ENCODE data around the gene PRKCQ. TPM values are rescaled to one million over a fixed set of nuclear protein-coding genes. Genes with fewer than 3 reads are reported as not detected.

PRKCQ gene
- total RNA-seq, 1 donor from 2014 or later: 3.5 TPM

GRCh38 chr10:6464862-6465430, 115.1 kb downstream of the PRKCQ start:
- H3K9me3 Mint-ChIP-seq: peaks cover 3% of the 10 kb centered on the region
- H4K20me1 ChIP-seq (ENCODE audit: low read depth): no peaks in the 10 kb centered on the region
- no peaks in the 10 kb centered on the region for H3F3A ChIP-seq (ENCODE audit: low read depth)
- no peaks in the 10 kb centered on the region for H3K27me3 ChIP-seq
- TF ChIP-seq EZH2phosphoT487 (IDR thresholded peaks at IDR 0.05) (no peak), CTCF (IDR thresholded peaks at IDR 0.05) (no peak), EZH2 (IDR thresholded peaks at IDR 0.05) (no peak)
- DNase-seq (ENCODE audit: low spot score): no peak
- no peak overlapping the region for H3K27ac Mint-ChIP-seq
- peaks cover 8% of the 10 kb centered on the region for H3K36me3 Mint-ChIP-seq
- no peak overlapping the region for H3K4me3 Mint-ChIP-seq
- H3K4me3 ChIP-seq: no peak overlapping the region
- H3K27ac ChIP-seq: no peak overlapping the region
- peaks cover 6% of the 10 kb centered on the region for H3K4me1 Mint-ChIP-seq
- H3K79me2 ChIP-seq (ENCODE audit: low read depth): no peaks in the 10 kb centered on the region
- no peak overlapping the region for H2AFZ ChIP-seq (replicated peaks)
- no peaks in the 10 kb centered on the region for H3K9me3 ChIP-seq (ENCODE audit: low read depth)
- no peak overlapping the region for H3K4me2 ChIP-seq
- no peaks in the 10 kb centered on the region for H3K36me3 ChIP-seq
- peaks cover 3% of the 10 kb centered on the region for H3K27me3 Mint-ChIP-seq (ENCODE audit: insufficient read depth, low read depth)
- H3K9ac ChIP-seq: no peak overlapping the region
- peaks cover 4% of the 10 kb centered on the region for H3K4me1 ChIP-seq

- Histone ChIP-seq H3K9me3 (ENCODE audit: low read depth) (no peaks in the 10 kb centered on the region), H3K4me1 (peaks cover 4% of the 10 kb centered on the region), H4K20me1 (ENCODE audit: low read depth) (no peaks in the 10 kb centered on the region), H3K27me3 (no peaks in the 10 kb centered on the region), H3K4me3 (no peak overlapping the region), H3K27ac (no peak overlapping the region), H3K36me3 (no peaks in the 10 kb centered on the region), H3K4me2 (no peak overlapping the region), H3K79me2 (ENCODE audit: low read depth) (no peaks in the 10 kb centered on the region), H2AFZ (replicated peaks) (no peak overlapping the region), H3K9ac (no peak overlapping the region), H3F3A (ENCODE audit: low read depth) (no peaks in the 10 kb centered on the region)
- H3K9me3 Mint-ChIP-seq: peaks cover 3% of the 10 kb centered on the region
- H3K4me1 Mint-ChIP-seq: peaks cover 6% of the 10 kb centered on the region
- H3K4me3 Mint-ChIP-seq: no peak overlapping the region
- peaks cover 3% of the 10 kb centered on the region for H3K27me3 Mint-ChIP-seq (ENCODE audit: insufficient read depth, low read depth)
- peaks cover 8% of the 10 kb centered on the region for H3K36me3 Mint-ChIP-seq
- H3K27ac Mint-ChIP-seq: no peak overlapping the region
- no peak for TF ChIP-seq EZH2 (IDR thresholded peaks at IDR 0.05)
- DNase-seq (ENCODE audit: low spot score): no peak
These were observed 116.7 kb downstream of the PRKCQ start for GRCh38 chr10:6463366-6463765.

- Mint-ChIP-seq H3K36me3 (peaks cover 8% of the 10 kb centered on the region), H3K27me3 (ENCODE audit: insufficient read depth, low read depth) (peaks cover 6% of the 10 kb centered on the region), H3K4me1 (peaks cover 5% of the 10 kb centered on the region), H3K4me3 (no peak overlapping the region), H3K9me3 (peaks cover 3% of the 10 kb centered on the region), H3K27ac (no peak overlapping the region)
- DNase-seq (ENCODE audit: low spot score): no peak
- H3K79me2 ChIP-seq (ENCODE audit: low read depth): no peaks in the 10 kb centered on the region
- peaks cover 3% of the 10 kb centered on the region for H3K4me1 ChIP-seq
- H2AFZ ChIP-seq (replicated peaks): no peak overlapping the region
- no peak overlapping the region for H3K9ac ChIP-seq
- H3K4me3 ChIP-seq: no peak overlapping the region
- no peaks in the 10 kb centered on the region for H3F3A ChIP-seq (ENCODE audit: low read depth)
- no peak overlapping the region for H3K27ac ChIP-seq
- H3K9me3 ChIP-seq (ENCODE audit: low read depth): no peaks in the 10 kb centered on the region
- no peak for TF ChIP-seq CTCF (IDR thresholded peaks at IDR 0.05)
- no peak for TF ChIP-seq EZH2phosphoT487 (IDR thresholded peaks at IDR 0.05)
- no peaks in the 10 kb centered on the region for H3K27me3 ChIP-seq
- H3K36me3 ChIP-seq: no peaks in the 10 kb centered on the region
- H3K4me2 ChIP-seq: no peak overlapping the region
- no peaks in the 10 kb centered on the region for H4K20me1 ChIP-seq (ENCODE audit: low read depth)
These were observed 118.1 kb downstream of the PRKCQ start for GRCh38 chr10:6461961-6462360.

- Mint-ChIP-seq H3K27me3 (ENCODE audit: insufficient read depth, low read depth) (peaks cover 6% of the 10 kb centered on the region), H3K9me3 (peaks cover 3% of the 10 kb centered on the region), H3K4me3 (no peak overlapping the region), H3K36me3 (peaks cover 17% of the 10 kb centered on the region), H3K4me1 (no peaks in the 10 kb centered on the region), H3K27ac (no peak overlapping the region)
- Histone ChIP-seq H3K79me2 (ENCODE audit: low read depth) (no peaks in the 10 kb centered on the region), H3K4me3 (no peak overlapping the region), H3K27ac (no peak overlapping the region), H3F3A (ENCODE audit: low read depth) (no peaks in the 10 kb centered on the region), H4K20me1 (ENCODE audit: low read depth) (no peaks in the 10 kb centered on the region), H3K27me3 (no peaks in the 10 kb centered on the region), H3K4me2 (no peak overlapping the region), H3K9me3 (ENCODE audit: low read depth) (no peaks in the 10 kb centered on the region), H3K4me1 (no peaks in the 10 kb centered on the region), H3K36me3 (no peaks in the 10 kb centered on the region), H2AFZ (replicated peaks) (no peak overlapping the region), H3K9ac (no peak overlapping the region)
- TF ChIP-seq EZH2 (IDR thresholded peaks at IDR 0.05): no peak
- DNase-seq (ENCODE audit: low spot score): no peak
These were observed 119.1 kb downstream of the PRKCQ start for GRCh38 chr10:6460861-6461409.

Data from neural progenitor cell (in vitro differentiated cells).